Measurements from ENCODE around the gene TSGA10IP. TPM values are rescaled to one million over a fixed set of nuclear protein-coding genes. Genes with fewer than 3 reads are reported as not detected.

The TSGA10IP gene
- polyA plus RNA-seq (2011; rRNA removed): not detected in 2 replicates
- not detected in 2 replicates for polyA minus RNA-seq (2011; rRNA and poly(A)+ RNA removed)

GRCh38 chr11:65945430-65945911 lies at the start of gene TSGA10IP:
Gene TSGA10IP, plus strand, starts transcription at chr11:65945480. Its CDS starts 196 bp downstream, at chr11:65945676.
- no peaks in the 10 kb centered on the region for H3K27me3 ChIP-seq (ENCODE audit: control insufficient read depth, insufficient read depth, low read length)
- ChIA-PET CTCF (no interaction called here), POLR2A (no interaction called here)
- no peaks in the 10 kb centered on the region; the same call in 1 of the 2 replicates for H3K9me3 ChIP-seq (ENCODE audit: control insufficient read depth, insufficient read depth, low read length)
- no peak for TF ChIP-seq CTCF (IDR thresholded peaks at IDR 0.05; ENCODE audit: low read depth, low read length)
- DNase-seq (ENCODE audit: low read depth, low spot score): no peak
- no peak within 1 kb of the TSS for H3K4me3 ChIP-seq (ENCODE audit: low read depth, low read length)
- no peak within 1 kb of the TSS for H3K27ac ChIP-seq (ENCODE audit: low read depth, low read length)

GRCh38 chr11:65895482-65895981 lies 49.7 kb upstream of the TSGA10IP start:
- ChIA-PET CTCF (interaction anchor here (0.7 to 5.1 kb wide), 2 partner anchors 10 to 127 kb away, joined by 7 to 33 read pairs; no protein-coding TSS in a partner anchor), POLR2A (interaction anchor here (1.6 kb wide), 1 partner anchor 20 kb away, joined by 6 read pairs; no protein-coding TSS in a partner anchor)
- Histone ChIP-seq H3K27ac (ENCODE audit: low read depth, low read length) (peak overlapping the region; percentile 68), H3K9me3 (ENCODE audit: control insufficient read depth, insufficient read depth, low read length) (no peaks in the 10 kb centered on the region; the same call in 1 of the 2 replicates), H3K27me3 (ENCODE audit: control insufficient read depth, insufficient read depth, low read length) (no peaks in the 10 kb centered on the region), H3K4me3 (ENCODE audit: low read depth, low read length) (no peak overlapping the region)
- DNase-seq (ENCODE audit: low read depth, low spot score): no peak
- TF ChIP-seq CTCF (IDR thresholded peaks at IDR 0.05; ENCODE audit: low read depth, low read length): no peak

- DNase-seq (ENCODE audit: low read depth, low spot score): no peak
- peak overlapping the region; percentile 68 for H3K27ac ChIP-seq (ENCODE audit: low read depth, low read length)
- H3K4me3 ChIP-seq (ENCODE audit: low read depth, low read length): peak overlapping the region; percentile 96
- H3K27me3 ChIP-seq (ENCODE audit: control insufficient read depth, insufficient read depth, low read length): no peaks in the 10 kb centered on the region
- no peak for TF ChIP-seq CTCF (IDR thresholded peaks at IDR 0.05; ENCODE audit: low read depth, low read length)
- POLR2A ChIA-PET: interaction anchor here (1.0 to 1.6 kb wide), 3 partner anchors 20 to 37 kb away, joined by 4 to 6 read pairs (median 4); partner anchors contain the start of gene C11orf68
- CTCF ChIA-PET: interaction anchor here (0.5 to 5.1 kb wide), 3 partner anchors 7 to 160 kb away, joined by 4 to 34 read pairs (median 33); partner anchors contain the start of genes CCDC85B and FIBP
- H3K9me3 ChIP-seq (ENCODE audit: control insufficient read depth, insufficient read depth, low read length): no peaks in the 10 kb centered on the region; the same call in 1 of the 2 replicates
Measured at GRCh38 chr11:65896034-65896999, 49.0 kb upstream of the TSGA10IP start.

GRCh38 chr11:65897020-65897471 lies 48.2 kb upstream of the TSGA10IP start:
- H3K27me3 ChIP-seq (ENCODE audit: control insufficient read depth, insufficient read depth, low read length): no peaks in the 10 kb centered on the region
- POLR2A ChIA-PET: interaction anchor here (0.7 to 6.7 kb wide), 5 partner anchors 7 to 50 kb away, joined by 4 to 153 read pairs (median 6); partner anchors contain the start of genes C11orf68, CCDC85B and FIBP
- no peak for TF ChIP-seq CTCF (IDR thresholded peaks at IDR 0.05; ENCODE audit: low read depth, low read length)
- no peaks in the 10 kb centered on the region; the same call in 1 of the 2 replicates for H3K9me3 ChIP-seq (ENCODE audit: control insufficient read depth, insufficient read depth, low read length)
- H3K4me3 ChIP-seq (ENCODE audit: low read depth, low read length): peak overlapping the region; percentile 96
- CTCF ChIA-PET: interaction anchor here (0.5 to 5.1 kb wide), 3 partner anchors 8 to 159 kb away, joined by 4 to 34 read pairs (median 33); partner anchors contain the start of genes CCDC85B and FIBP
- H3K27ac ChIP-seq (ENCODE audit: low read depth, low read length): peak overlapping the region; percentile 68
- no peak for DNase-seq (ENCODE audit: low read depth, low spot score)
